HS-5 (cell line): ENCODE data around the gene PRSS50.
A peak's percentile ranks its signal among the peaks of the same experiment; 100 is the strongest.

Experiments used
- DNase-seq: peaks from one replicate; pipeline ENCODE4 v3.0.0-alpha.2; 2012; ENCODE audit warnings: low read depth

PRSS50 gene

GRCh38 chr3:46692566-46692990 is 25.1 kb downstream of the PRSS50 start:
- DNase-seq = no peak

GRCh38 chr3:46690798-46691197 is 26.9 kb downstream of the PRSS50 start:
- DNase-seq = no peak

GRCh38 chr3:46685446-46685845 is 32.2 kb downstream of the PRSS50 start:
- no peak for DNase-seq

GRCh38 chr3:46684891-46685290 is 32.8 kb downstream of the PRSS50 start:
- no peak for DNase-seq

- DNase-seq = no peak
Measured at GRCh38 chr3:46682974-46683373, 34.7 kb downstream of the PRSS50 start.

GRCh38 chr3:46681856-46682540 is 35.7 kb downstream of the PRSS50 start:
- no peak for DNase-seq

- DNase-seq = no peak
Measured at GRCh38 chr3:46681387-46681786, 36.3 kb downstream of the PRSS50 start.

GRCh38 chr3:46680298-46680826 is 37.3 kb downstream of the PRSS50 start:
- DNase-seq = no peak

- DNase-seq = no peak
Measured at GRCh38 chr3:46679681-46680080, 38.0 kb downstream of the PRSS50 start.

- no peak for DNase-seq
Measured at GRCh38 chr3:46678280-46678679, 39.4 kb downstream of the PRSS50 start.

GRCh38 chr3:46677411-46677726 is 40.3 kb downstream of the PRSS50 start:
- DNase-seq = no peak

GRCh38 chr3:46676601-46677410 is 40.9 kb downstream of the PRSS50 start:
- DNase-seq = no peak

GRCh38 chr3:46675843-46676567 is 41.7 kb downstream of the PRSS50 start:
- peak; percentile 13 for DNase-seq

- DNase-seq = no peak
Measured at GRCh38 chr3:46675426-46675825, 42.2 kb downstream of the PRSS50 start.

GRCh38 chr3:46674031-46674845 is 43.4 kb downstream of the PRSS50 start:
- DNase-seq = no peak

GRCh38 chr3:46673151-46674030 is 44.3 kb downstream of the PRSS50 start:
- no peak for DNase-seq

- no peak for DNase-seq
Measured at GRCh38 chr3:46672349-46672695, 45.3 kb downstream of the PRSS50 start.

GRCh38 chr3:46671541-46672348 is 45.9 kb downstream of the PRSS50 start:
- no peak for DNase-seq

- no peak for DNase-seq
Measured at GRCh38 chr3:46670891-46671427, 46.7 kb downstream of the PRSS50 start.
